A549 treated with ZK216348 at 1 μM for 4 hours (cell line): ENCODE results near the gene CD70. TPM values are rescaled to one million over a fixed set of nuclear protein-coding genes. Genes with fewer than 3 reads are reported as not detected.

Source experiments
- total RNA-seq: library from RNA; stranded (reverse); fragments of 200-300 nt; extraction: Qiagen RNA extraction; gene quantifications from 5 replicates; pipeline ENCODE4 v1.2.3, GENCODE V29; 2022; ENCODE audit warnings: low read depth

The CD70 gene
- total RNA-seq, result 10.6 to 27.7 TPM (median 22.0 TPM) in 5 replicates

GRCh38 chr19:6590827-6591319, at the start of gene CD70:
TSS of gene CD70 (minus strand) at chr19:6591150. CDS start at chr19:6591002, 148 bp downstream.

Other genes starting within 250 kb of the CD70 start
- 37.0 to 72.8 TPM (median 70.3 TPM) in 5 replicates for gene CLPP, start 229.6 kb downstream of the CD70 start, total RNA-seq
- gene ALKBH7, start 218.4 kb downstream of the CD70 start, total RNA-seq, result 17.0 to 39.5 TPM (median 27.5 TPM) in 5 replicates
- gene PSPN, start 215.2 kb downstream of the CD70 start, total RNA-seq, result 0.50 to 1.1 TPM (median 0.69 TPM) in 5 replicates
- gene GTF2F1, start 198.0 kb downstream of the CD70 start, total RNA-seq, result 60.4 to 67.1 TPM (median 63.6 TPM) in 5 replicates
- 153 to 214 TPM (median 202 TPM) in 5 replicates for gene KHSRP, start 166.3 kb downstream of the CD70 start, total RNA-seq
- gene SLC25A41, start 157.4 kb downstream of the CD70 start, total RNA-seq, result 0.11 to 0.23 TPM (median 0.15 TPM) in 4 of 5 replicates, not detected in the other
- 14.4 to 21.7 TPM (median 19.9 TPM) in 5 replicates for gene SLC25A23, start 131.4 kb downstream of the CD70 start, total RNA-seq
- gene CRB3, start 126.9 kb downstream of the CD70 start, total RNA-seq, result 2.2 to 6.3 TPM (median 5.2 TPM) in 5 replicates
- gene DENND1C, start 109.4 kb downstream of the CD70 start, total RNA-seq, result 0.13 to 0.27 TPM (median 0.24 TPM) in 4 of 5 replicates, not detected in the other
- gene TUBB4A, start 88.8 kb downstream of the CD70 start, total RNA-seq, result 4.4 to 8.1 TPM (median 7.2 TPM) in 5 replicates
- gene TNFSF9, start 60.1 kb downstream of the CD70 start, total RNA-seq, result 3.2 to 6.5 TPM (median 6.1 TPM) in 5 replicates
- 0.05 to 0.25 TPM (median 0.12 TPM) in 4 of 5 replicates, not detected in the other for gene TNFSF14, start 79.0 kb upstream of the CD70 start, total RNA-seq
- 38.5 to 59.5 TPM (median 46.6 TPM) in 5 replicates for gene C3, start 129.5 kb upstream of the CD70 start, total RNA-seq
- gene GPR108, start 146.4 kb upstream of the CD70 start, total RNA-seq, result 28.6 to 45.9 TPM (median 41.6 TPM) in 5 replicates
- 65.2 to 93.3 TPM (median 85.2 TPM) in 5 replicates for gene TRIP10, start 148.5 kb upstream of the CD70 start, total RNA-seq
- 11.2 to 19.0 TPM (median 16.9 TPM) in 5 replicates for gene SH2D3A, start 176.3 kb upstream of the CD70 start, total RNA-seq
- 6.1 to 7.9 TPM (median 7.1 TPM) in 5 replicates for gene VAV1, start 181.6 kb upstream of the CD70 start, total RNA-seq